ENCODE data around the gene LDLRAD2. TPM values are rescaled to one million over a fixed set of nuclear protein-coding genes. Genes with fewer than 3 reads are reported as not detected.

Gene LDLRAD2
- total RNA-seq, 4 donors from 2014 or later, result not detected

GRCh38 chr1:21779613-21780521, 32.2 kb upstream of the LDLRAD2 start:
- H3K27me3 ChIP-seq, result no peaks in the 10 kb centered on the region
- H3K4me3 ChIP-seq, result no peak overlapping the region
- intact Hi-C loops (cut with DNase I; ENCODE audit: low total_unique reads), result loop anchor here (5.0 to 10.0 kb wide), 2 partner anchors 1245 to 1508 kb away; no protein-coding TSS in a partner anchor
- H3K9me3 ChIP-seq, result no peaks in the 10 kb centered on the region
- no peaks in the 10 kb centered on the region for H3K36me3 ChIP-seq
- H3K4me1 ChIP-seq, result peaks cover 14 to 19% of the 10 kb centered on the region in 2 donors
- TF ChIP-seq CTCF (IDR thresholded peaks at IDR 0.05 in 4 of 5, conservative IDR thresholded peaks at IDR 0.05 in 1 of 5), result no peak
- in situ Hi-C loops (cut with MboI; ENCODE audit: low sequenced_read_pairs in 4 of 4), result no loop called here
- no peak for ATAC-seq
- H3K27ac ChIP-seq, result no peak overlapping the region
- no peak for DNase-seq

- intact Hi-C loops (cut with DNase I; ENCODE audit: low total_unique reads), result loop anchor here (2.0 to 10.0 kb wide), 4 partner anchors 183 to 1510 kb away; partner anchors contain the start of gene CDC42
- ATAC-seq (no peak), DNase-seq (no peak)
- Histone ChIP-seq H3K9me3 (no peaks in the 10 kb centered on the region), H3K27me3 (no peaks in the 10 kb centered on the region), H3K4me1 (peaks cover 9 to 19% of the 10 kb centered on the region in 2 donors), H3K4me3 (peak overlapping the region; percentile 89 to 95 (median 92)), H3K27ac (peak overlapping the region; percentile 97 to 100 (median 98)), H3K36me3 (no peaks in the 10 kb centered on the region)
- TF ChIP-seq CTCF (IDR thresholded peaks at IDR 0.05 in 4 of 5, conservative IDR thresholded peaks at IDR 0.05 in 1 of 5) (no peak), POLR2A (IDR thresholded peaks at IDR 0.05) (no peak)
- in situ Hi-C loops (cut with MboI; ENCODE audit: low sequenced_read_pairs in 4 of 4), result no loop called here
Observed at GRCh38 chr1:21781815-21782348, 30.2 kb upstream of the LDLRAD2 start.

- in situ Hi-C loops (cut with MboI; ENCODE audit: low sequenced_read_pairs in 4 of 4), result no loop called here
- Histone ChIP-seq H3K9me3 (no peaks in the 10 kb centered on the region), H3K27ac (peak overlapping the region; percentile 97 to 100 (median 98)), H3K4me3 (peak overlapping the region; percentile 89 to 95 (median 92)), H3K36me3 (no peaks in the 10 kb centered on the region), H3K4me1 (peaks cover 9 to 19% of the 10 kb centered on the region in 2 donors), H3K27me3 (no peaks in the 10 kb centered on the region)
- ATAC-seq (peak; percentile 35 to 39), DNase-seq (peak in 1 of 2 donors; percentile 16)
- intact Hi-C loops (cut with DNase I; ENCODE audit: low total_unique reads), result loop anchor here (2.0 to 10.0 kb wide), 4 partner anchors 182 to 1510 kb away; partner anchors contain the start of gene CDC42
- peak in 1 of 5 experiments; percentile 16 for TF ChIP-seq CTCF (IDR thresholded peaks at IDR 0.05 in 4 of 5, conservative IDR thresholded peaks at IDR 0.05 in 1 of 5)
- TF ChIP-seq POLR2A (IDR thresholded peaks at IDR 0.05), result no peak
Observed at GRCh38 chr1:21782349-21782867, 29.7 kb upstream of the LDLRAD2 start.

GRCh38 chr1:21782868-21783678, 29.0 kb upstream of the LDLRAD2 start, which contains the start of gene USP48:
USP48 (minus strand) TSS chr1:21783149; CDS start chr1:21782957, 192 bp downstream.
- TF ChIP-seq POLR2A (IDR thresholded peaks at IDR 0.05) (peak; percentile 87 to 93), CTCF (IDR thresholded peaks at IDR 0.05 in 4 of 5, conservative IDR thresholded peaks at IDR 0.05 in 1 of 5) (peak in 2 of 5 experiments; percentile 3 to 27)
- in situ Hi-C loops (cut with MboI; ENCODE audit: low sequenced_read_pairs in 4 of 4) (no loop called here), intact Hi-C loops (cut with DNase I; ENCODE audit: low total_unique reads) (loop anchor here (1.0 to 10.0 kb wide), 6 partner anchors 154 to 1511 kb away; partner anchors contain the start of genes CDC42 and HSPG2)
- no peaks in the 10 kb centered on the region for H3K27me3 ChIP-seq
- H3K9me3 ChIP-seq, result no peaks in the 10 kb centered on the region
- peak within 1 kb of the TSS; percentile 89 to 95 (median 92) for H3K4me3 ChIP-seq
- peaks cover 9 to 19% of the 10 kb centered on the region in 2 donors for H3K4me1 ChIP-seq
- DNase-seq, result peak; percentile 95 to 96
- ATAC-seq, result peak; percentile 94 to 96
- peak within 1 kb of the TSS; percentile 97 to 100 (median 98) for H3K27ac ChIP-seq
- no peaks in the 10 kb centered on the region for H3K36me3 ChIP-seq

Data from gastrocnemius medialis (tissue), 4 donors.